H1 (cell line): Measurements from ENCODE around the gene MRPS35. TPM values are rescaled to one million over a fixed set of nuclear protein-coding genes. Genes with fewer than 3 reads are reported as not detected.

Experiments
- BCL11A ChIP-seq, 2 experiments: IDR thresholded peaks; one replicate each; pipeline ENCODE4 v1.6.1; 2011; ENCODE audit warnings: low read depth in 2 of 2, low read length in 2 of 2, mild to moderate bottlenecking in 2 of 2
- CTCF ChIP-seq, 3 experiments: IDR thresholded peaks; 1 replicate in 2 of 3; 2 replicates in 1 of 3; pipeline versions ENCODE4 v1.5.1 to v1.6.1; 2011; ENCODE audit warnings: low read length in 3 of 3, mild to moderate bottlenecking in 3 of 3, inconsistent platforms in 2 of 3, low read depth in 1 of 3, moderate library complexity in 1 of 3; ENCODE audit not compliant: insufficient read depth in 1 of 3; ENCODE audit errors: control extremely low read depth in 1 of 3
- RAD21 ChIP-seq, 2 experiments: IDR thresholded peaks in 1 of 2; conservative IDR thresholded peaks in 1 of 2; 2 replicates each; pipeline ENCODE4 v1.6.1; 2011; ENCODE audit warnings: low read depth in 2 of 2, low read length in 2 of 2, improper control_type of control experiment in 1 of 2, inconsistent platforms in 1 of 2, mild to moderate bottlenecking in 1 of 2, moderate library complexity in 1 of 2
- SP1 ChIP-seq: IDR thresholded peaks from 2 replicates; pipeline ENCODE4 v1.6.1; 2011; ENCODE audit warnings: low read depth, low read length
- polyA plus RNA-seq, 7 experiments: library from polyadenylated mRNA; depleted of rRNA in 3 of 7; stranded (reverse) in 5 of 7; unstranded in 2 of 7; fragments of >200 nt in 5 of 7; fragments of 200-250 nt in 2 of 7; gene quantifications; 1 replicate in 5 of 7; 2 replicates in 1 of 7; 4 replicates in 1 of 7; pipeline versions ENCODE4 v1.2.1 to v1.2.3, GENCODE V29; 2011 to 2013; ENCODE audit warnings: missing spikeins in 2 of 7, mixed read lengths in 2 of 7
- total RNA-seq: library from RNA; stranded (reverse); fragmentation: NEBNext Ultra II Directional; extraction: Animal tissue kit (Norgen Biotek cat#: 25700); gene quantifications from 2 replicates; pipeline ENCODE4 v1.2.1, GENCODE V29; 2021

The MRPS35 gene
- total and polyA plus RNA-seq, 2 of the 8 experiments (the other 6 are each of a cell fraction or from before 2014, with no cell fraction given) = 26.8 to 47.9 TPM

GRCh38 chr12:27705263-27705662, 5.4 kb upstream of the MRPS35 start (continued):
- 0 out of 4 replicates have a peak, but pooled peaks of 1 of the 2 experiments have one; percentile 9 for TF ChIP-seq RAD21 (IDR thresholded peaks at IDR 0.05 in 1 of 2, conservative IDR thresholded peaks at IDR 0.05 in 1 of 2; ENCODE audit: low read depth in 2 of 2, low read length in 2 of 2)
- peak; percentile 36 to 42 (median 40) for TF ChIP-seq CTCF (IDR thresholded peaks at IDR 0.05; ENCODE audit: control extremely low read depth in 1 of 3, insufficient read depth in 1 of 3, low read depth in 1 of 3, low read length in 3 of 3)
- TF ChIP-seq SP1 = no peak
- TF ChIP-seq BCL11A (IDR thresholded peaks at IDR 0.05; ENCODE audit: low read depth in 2 of 2, low read length in 2 of 2) = no peak
